OCI-LY7 (cell line): ENCODE data around the gene AKT2.

Experiments
- CTCF ChIP-seq: fragments of 200-600 bp; sonication (generic); conservative IDR thresholded peaks from 2 replicates; pipeline ENCODE4 v1.5.1; 2014; ENCODE audit warnings: mild to moderate bottlenecking, antibody characterized with exemption, low read length, moderate library complexity, mixed read lengths
- EZH2phosphoT487 ChIP-seq: fragments of 200-600 bp; sonication (generic); IDR thresholded peaks from 2 replicates; pipeline ENCODE4 v1.6.1; 2018; ENCODE audit warnings: low read depth, borderline replicate concordance, mild to moderate bottlenecking, mixed run types, antibody characterized with exemption, low read length, moderate library complexity, mixed read lengths

- no peak for TF ChIP-seq CTCF
- TF ChIP-seq EZH2phosphoT487 = no peak
These were observed 45.9 kb upstream of the AKT2 start for GRCh38 chr19:40331052-40331451.
